H1 (cell line): Measurements from ENCODE around the gene JAM2. TPM values are rescaled to one million over a fixed set of nuclear protein-coding genes. Genes with fewer than 3 reads are reported as not detected.

Experiments used
- BACH1 ChIP-seq: IDR thresholded peaks from 2 replicates; pipeline ENCODE4 v1.6.1; 2012; ENCODE audit warnings: low read length, improper control_type of control experiment
- CHD2 ChIP-seq: IDR thresholded peaks from 2 replicates; pipeline ENCODE4 v1.6.1; 2012; ENCODE audit warnings: low read length, improper control_type of control experiment
- CHD7 ChIP-seq: fragments of 300-600 bp; sonication (generic); IDR thresholded peaks from 2 replicates; pipeline ENCODE4 v1.7.1; 2012; ENCODE audit warnings: low read length, moderate library complexity, mild to moderate bottlenecking, inconsistent platforms; ENCODE audit not compliant: insufficient replicate concordance
- JUN ChIP-seq: IDR thresholded peaks from 2 replicates; pipeline ENCODE4 v1.6.1; 2011; ENCODE audit warnings: low read depth, mild to moderate bottlenecking, improper control_type of control experiment, low read length
- POLR2AphosphoS5 ChIP-seq: IDR thresholded peaks from 2 replicates; pipeline ENCODE4 v1.6.1; 2011; ENCODE audit warnings: low read depth, low read length
- polyA plus RNA-seq, 7 experiments: library from polyadenylated mRNA; depleted of rRNA in 3 of 7; stranded (reverse) in 5 of 7; unstranded in 2 of 7; fragments of >200 nt in 5 of 7; fragments of 200-250 nt in 2 of 7; gene quantifications; 1 replicate in 5 of 7; 2 replicates in 1 of 7; 4 replicates in 1 of 7; pipeline versions ENCODE4 v1.2.1 to v1.2.3, GENCODE V29; 2011 to 2013; ENCODE audit warnings: missing spikeins in 2 of 7, mixed read lengths in 2 of 7
- total RNA-seq: library from RNA; stranded (reverse); fragmentation: NEBNext Ultra II Directional; extraction: Animal tissue kit (Norgen Biotek cat#: 25700); gene quantifications from 2 replicates; pipeline ENCODE4 v1.2.1, GENCODE V29; 2021

The JAM2 gene
- total and polyA plus RNA-seq, 2 of the 8 experiments (the other 6 are each of a cell fraction or from before 2014, with no cell fraction given): 4.9 to 9.5 TPM

- no peak for TF ChIP-seq CHD7
- no peak for TF ChIP-seq JUN
- no peak for TF ChIP-seq BACH1
- no peak for TF ChIP-seq POLR2AphosphoS5
- no peak for TF ChIP-seq CHD2
Observed at GRCh38 chr21:25670726-25671125, 31.7 kb downstream of the JAM2 start (continued).
